ENCODE data around the gene TMEM87B. TPM values are rescaled to one million over a fixed set of nuclear protein-coding genes. Genes with fewer than 3 reads are reported as not detected.
A peak's percentile ranks its signal among the peaks of the same experiment; 100 is the strongest.

TMEM87B gene
- total RNA-seq, 2 experiments from 2014 or later = 11.4 to 12.2 TPM

DNA sequence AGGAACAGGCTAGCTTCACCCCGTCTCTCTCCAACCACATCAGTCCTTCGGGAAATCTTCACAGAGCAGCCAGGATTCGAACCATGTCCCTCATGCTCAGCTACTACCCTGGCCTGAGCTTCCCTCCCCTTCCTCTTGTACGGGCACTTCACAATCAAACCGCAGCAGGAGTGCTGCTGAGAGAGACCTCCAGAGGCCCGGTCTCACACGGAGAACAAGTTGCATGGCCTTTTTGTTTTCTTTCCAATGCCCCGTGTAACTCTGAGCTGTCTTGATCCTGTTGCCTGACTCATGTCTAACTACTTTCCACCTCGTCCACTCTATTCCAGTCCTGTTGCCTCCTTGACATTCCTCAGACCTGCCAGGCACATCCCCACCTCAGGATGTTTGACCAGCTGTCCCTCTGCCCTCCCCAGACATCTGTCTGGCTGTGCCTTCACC lies 108.5 kb downstream of the TMEM87B start:
- POLR2A ChIA-PET = interaction anchor here (1.5 kb wide), 1 partner anchor 10 kb away, joined by 4 read pairs; no protein-coding TSS in a partner anchor
- DNase-seq = no peak

GRCh38 chr2:112164876-112165275 lies 109.8 kb downstream of the TMEM87B start:
- DNase-seq (no peak), ATAC-seq (no peak)
- POLR2A ChIA-PET = interaction anchor here (0.6 to 0.9 kb wide), 2 partner anchors 32 to 53 kb away, joined by 3 read pairs; no protein-coding TSS in a partner anchor
- no peak for TF ChIP-seq CTCF (IDR thresholded peaks at IDR 0.05)
- CTCF ChIA-PET = no interaction called here
- Mint-ChIP-seq H3K4me1 (ENCODE audit: low read depth) (peaks cover 9% of the 10 kb centered on the region), H3K9me3 (no peaks in the 10 kb centered on the region), H3K36me3 (ENCODE audit: low read depth) (no peaks in the 10 kb centered on the region), H3K27me3 (no peaks in the 10 kb centered on the region), H3K27ac (no peak overlapping the region), H3K4me3 (no peak overlapping the region)
- intact Hi-C loops (cut with micrococcal nuclease) = no loop called here

More for the DNA sequence above, 108.5 kb downstream of the TMEM87B start:
- intact Hi-C loops (cut with micrococcal nuclease) = no loop called here
- Mint-ChIP-seq H3K9me3 (no peaks in the 10 kb centered on the region), H3K27me3 (no peaks in the 10 kb centered on the region), H3K36me3 (ENCODE audit: low read depth) (no peaks in the 10 kb centered on the region), H3K4me3 (no peak overlapping the region), H3K27ac (no peak overlapping the region), H3K4me1 (ENCODE audit: low read depth) (peaks cover 7% of the 10 kb centered on the region)
- CTCF ChIA-PET = interaction anchor here (1.7 kb wide), 1 partner anchor 17 kb away, joined by 4 read pairs; no protein-coding TSS in a partner anchor
- no peak for ATAC-seq
- TF ChIP-seq CTCF (IDR thresholded peaks at IDR 0.05) = no peak

DNA sequence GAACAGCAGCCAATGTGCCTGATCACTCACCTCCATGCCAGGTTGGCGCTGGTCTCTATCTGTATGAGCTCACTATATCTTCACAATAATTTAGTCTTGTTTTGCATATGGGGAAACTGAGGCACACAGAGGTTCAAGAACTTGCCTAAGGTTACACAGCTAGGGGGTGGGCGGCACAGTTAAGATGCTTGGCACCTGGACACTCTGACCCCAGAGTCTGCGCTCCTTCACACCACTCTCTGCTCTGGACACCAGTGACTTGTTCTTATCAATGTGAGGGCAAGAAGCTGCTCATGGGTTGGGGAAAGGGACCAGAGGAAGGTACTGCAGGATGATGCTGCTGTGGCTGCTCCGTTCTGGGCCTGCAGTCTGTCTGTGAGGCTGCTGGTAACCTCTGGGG lies 110.2 kb downstream of the TMEM87B start:
- no peaks in the 10 kb centered on the region for H3K27me3 Mint-ChIP-seq
- POLR2A ChIA-PET = interaction anchor here (0.6 kb wide), 1 partner anchor 31 kb away, joined by 3 read pairs; no protein-coding TSS in a partner anchor
- intact Hi-C loops (cut with micrococcal nuclease) = no loop called here

DNA sequence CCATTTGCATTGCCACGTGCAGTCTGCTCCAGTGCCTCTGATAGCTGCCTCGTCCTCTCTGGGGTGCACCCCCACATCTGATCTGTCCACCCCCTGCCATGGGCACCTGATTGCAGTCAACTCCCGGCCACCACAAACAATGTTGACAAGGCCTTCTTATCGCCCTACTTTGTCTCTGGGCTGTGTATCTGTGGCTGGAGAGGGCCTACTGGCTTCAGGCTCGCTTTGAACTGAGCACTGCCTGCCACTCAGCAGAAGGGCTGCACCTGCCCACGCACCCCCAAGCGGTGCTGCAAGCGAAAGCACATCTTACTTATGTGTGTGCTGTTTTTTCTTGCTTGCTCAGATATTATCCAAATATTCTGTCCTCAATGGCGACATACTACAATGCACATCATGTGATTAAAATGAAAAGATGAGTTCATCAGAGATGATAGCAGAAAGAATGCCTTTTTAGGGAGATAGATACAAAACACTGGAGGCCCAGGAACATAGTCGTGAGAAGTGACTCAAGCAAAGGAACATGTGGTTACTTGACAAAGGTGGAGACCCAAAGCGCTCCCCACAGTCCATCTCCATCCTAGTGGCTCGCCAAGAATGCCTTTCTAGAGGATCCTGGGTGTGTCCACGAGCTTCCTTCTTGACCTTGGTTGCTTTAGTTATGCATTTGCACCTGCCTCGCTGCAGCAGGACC lies 111.9 kb downstream of the TMEM87B start:
- DNase-seq (peak; percentile 48), ATAC-seq (peak; percentile 74)
- Mint-ChIP-seq H3K9me3 (no peaks in the 10 kb centered on the region), H3K36me3 (ENCODE audit: low read depth) (no peaks in the 10 kb centered on the region), H3K4me1 (ENCODE audit: low read depth) (peaks cover 9% of the 10 kb centered on the region), H3K27ac (no peak overlapping the region), H3K4me3 (no peak overlapping the region), H3K27me3 (no peaks in the 10 kb centered on the region)
- TF ChIP-seq CTCF (IDR thresholded peaks at IDR 0.05) = no peak
- ChIA-PET CTCF (no interaction called here), POLR2A (interaction anchor here (0.7 kb wide), 1 partner anchor 1689 kb away, joined by 3 read pairs; no protein-coding TSS in a partner anchor)
- intact Hi-C loops (cut with micrococcal nuclease) = no loop called here

More for the DNA sequence above, 110.2 kb downstream of the TMEM87B start:
- Mint-ChIP-seq H3K9me3 (no peaks in the 10 kb centered on the region), H3K4me1 (ENCODE audit: low read depth) (peaks cover 9% of the 10 kb centered on the region), H3K27ac (no peak overlapping the region), H3K4me3 (no peak overlapping the region), H3K36me3 (ENCODE audit: low read depth) (no peaks in the 10 kb centered on the region)
- DNase-seq (no peak), ATAC-seq (no peak)
- CTCF ChIA-PET = no interaction called here
- no peak for TF ChIP-seq CTCF (IDR thresholded peaks at IDR 0.05)

Measured in activated CD8-positive, alpha-beta T cell treated with anti-CD3 and anti-CD28 coated beads for 36 hours (primary cell).